ENCODE data around the gene GSN.

DNA sequence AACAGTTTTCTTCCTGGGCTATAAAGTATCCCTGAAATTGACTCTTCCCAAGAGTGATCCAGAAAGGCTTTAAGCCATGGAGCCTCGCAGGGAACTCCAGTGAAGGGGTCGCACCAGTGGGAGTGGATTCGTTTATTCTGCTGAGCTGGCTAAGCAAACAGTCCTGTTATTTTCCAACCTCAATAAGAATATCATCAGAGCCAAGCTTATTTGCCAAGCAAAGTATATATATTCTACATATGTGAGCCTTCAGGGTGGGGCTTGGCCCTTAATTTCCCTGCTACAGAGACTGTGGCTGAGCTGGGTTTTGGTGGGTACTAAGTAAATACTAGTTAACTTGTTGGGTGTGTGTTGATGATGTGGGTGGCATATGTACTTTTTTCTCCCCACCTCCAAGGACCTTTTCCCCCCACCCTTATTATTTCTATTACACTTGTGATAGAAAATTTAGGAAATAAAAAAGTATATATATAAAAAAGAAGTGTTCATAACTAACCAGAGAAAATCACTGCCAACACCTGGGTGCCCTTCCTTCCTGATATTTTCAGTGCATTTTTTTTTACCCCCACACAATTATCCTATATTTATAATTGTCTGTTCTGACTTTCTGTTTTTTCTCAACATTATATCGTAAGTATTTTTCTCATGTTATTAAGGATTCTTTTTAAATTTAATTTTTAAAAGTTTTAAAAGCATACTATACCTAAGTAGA, 5.3 kb downstream of the GSN start:
- TF ChIP-seq, protein P1, sequence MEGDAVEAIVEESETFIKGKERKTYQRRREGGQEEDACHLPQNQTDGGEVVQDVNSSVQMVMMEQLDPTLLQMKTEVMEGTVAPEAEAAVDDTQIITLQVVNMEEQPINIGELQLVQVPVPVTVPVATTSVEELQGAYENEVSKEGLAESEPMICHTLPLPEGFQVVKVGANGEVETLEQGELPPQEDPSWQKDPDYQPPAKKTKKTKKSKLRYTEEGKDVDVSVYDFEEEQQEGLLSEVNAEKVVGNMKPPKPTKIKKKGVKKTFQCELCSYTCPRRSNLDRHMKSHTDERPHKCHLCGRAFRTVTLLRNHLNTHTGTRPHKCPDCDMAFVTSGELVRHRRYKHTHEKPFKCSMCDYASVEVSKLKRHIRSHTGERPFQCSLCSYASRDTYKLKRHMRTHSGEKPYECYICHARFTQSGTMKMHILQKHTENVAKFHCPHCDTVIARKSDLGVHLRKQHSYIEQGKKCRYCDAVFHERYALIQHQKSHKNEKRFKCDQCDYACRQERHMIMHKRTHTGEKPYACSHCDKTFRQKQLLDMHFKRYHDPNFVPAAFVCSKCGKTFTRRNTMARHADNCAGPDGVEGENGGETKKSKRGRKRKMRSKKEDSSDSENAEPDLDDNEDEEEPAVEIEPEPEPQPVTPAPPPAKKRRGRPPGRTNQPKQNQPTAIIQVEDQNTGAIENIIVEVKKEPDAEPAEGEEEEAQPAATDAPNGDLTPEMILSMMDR (IDR thresholded peaks at IDR 0.05 in 4 of 5, conservative IDR thresholded peaks at IDR 0.05 in 1 of 5) = no peak
- no peak for TF ChIP-seq POLR2A (IDR thresholded peaks at IDR 0.05)
